ENCODE data around the gene FBXL5.

DNA sequence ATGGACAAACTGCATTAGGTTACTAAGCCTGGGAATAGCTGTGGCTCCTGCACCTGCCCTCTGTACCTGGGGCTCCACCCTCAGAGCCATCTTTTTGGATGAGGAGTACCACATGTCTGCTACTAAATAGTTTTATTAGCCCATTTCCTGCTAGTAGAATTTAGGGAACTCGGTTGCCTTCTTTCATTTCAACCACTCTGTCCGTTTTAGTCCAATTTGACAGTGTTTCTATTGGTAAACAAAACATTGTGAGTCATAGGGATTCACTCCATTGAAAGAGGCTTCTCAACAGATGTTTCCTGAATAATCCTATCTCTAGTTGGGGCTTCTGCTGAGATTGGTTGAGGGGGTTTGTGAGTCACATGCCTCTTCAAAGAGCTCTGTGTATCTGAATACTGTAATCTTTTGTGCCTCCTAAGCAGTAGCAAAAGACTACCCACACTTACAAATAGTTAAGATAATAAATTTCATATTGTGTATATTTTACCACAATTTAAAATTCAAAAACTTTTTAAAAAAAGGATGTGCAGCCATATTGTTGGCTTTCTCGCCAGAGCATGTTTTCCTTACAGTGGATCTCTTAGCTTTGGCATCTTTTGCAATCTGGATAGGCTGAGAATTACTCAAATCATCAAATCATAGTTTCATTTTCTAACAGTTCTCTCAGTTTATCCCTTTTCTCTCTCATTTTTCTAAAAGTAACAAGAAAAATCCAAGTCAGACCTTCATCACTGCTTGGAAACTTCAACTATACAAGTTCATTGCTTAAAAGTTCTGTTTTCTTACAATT lies 36.4 kb upstream of the FBXL5 start:
- no peak for TF ChIP-seq JUN (CRISPR knock-in tag; IDR thresholded peaks at IDR 0.05)
- TF ChIP-seq, protein P1, sequence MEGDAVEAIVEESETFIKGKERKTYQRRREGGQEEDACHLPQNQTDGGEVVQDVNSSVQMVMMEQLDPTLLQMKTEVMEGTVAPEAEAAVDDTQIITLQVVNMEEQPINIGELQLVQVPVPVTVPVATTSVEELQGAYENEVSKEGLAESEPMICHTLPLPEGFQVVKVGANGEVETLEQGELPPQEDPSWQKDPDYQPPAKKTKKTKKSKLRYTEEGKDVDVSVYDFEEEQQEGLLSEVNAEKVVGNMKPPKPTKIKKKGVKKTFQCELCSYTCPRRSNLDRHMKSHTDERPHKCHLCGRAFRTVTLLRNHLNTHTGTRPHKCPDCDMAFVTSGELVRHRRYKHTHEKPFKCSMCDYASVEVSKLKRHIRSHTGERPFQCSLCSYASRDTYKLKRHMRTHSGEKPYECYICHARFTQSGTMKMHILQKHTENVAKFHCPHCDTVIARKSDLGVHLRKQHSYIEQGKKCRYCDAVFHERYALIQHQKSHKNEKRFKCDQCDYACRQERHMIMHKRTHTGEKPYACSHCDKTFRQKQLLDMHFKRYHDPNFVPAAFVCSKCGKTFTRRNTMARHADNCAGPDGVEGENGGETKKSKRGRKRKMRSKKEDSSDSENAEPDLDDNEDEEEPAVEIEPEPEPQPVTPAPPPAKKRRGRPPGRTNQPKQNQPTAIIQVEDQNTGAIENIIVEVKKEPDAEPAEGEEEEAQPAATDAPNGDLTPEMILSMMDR (IDR thresholded peaks at IDR 0.05), result no peak
- TF ChIP-seq TCF7 (CRISPR knock-in tag; IDR thresholded peaks at IDR 0.05; ENCODE audit: low read depth), result no peak
- TF ChIP-seq, protein P2, sequence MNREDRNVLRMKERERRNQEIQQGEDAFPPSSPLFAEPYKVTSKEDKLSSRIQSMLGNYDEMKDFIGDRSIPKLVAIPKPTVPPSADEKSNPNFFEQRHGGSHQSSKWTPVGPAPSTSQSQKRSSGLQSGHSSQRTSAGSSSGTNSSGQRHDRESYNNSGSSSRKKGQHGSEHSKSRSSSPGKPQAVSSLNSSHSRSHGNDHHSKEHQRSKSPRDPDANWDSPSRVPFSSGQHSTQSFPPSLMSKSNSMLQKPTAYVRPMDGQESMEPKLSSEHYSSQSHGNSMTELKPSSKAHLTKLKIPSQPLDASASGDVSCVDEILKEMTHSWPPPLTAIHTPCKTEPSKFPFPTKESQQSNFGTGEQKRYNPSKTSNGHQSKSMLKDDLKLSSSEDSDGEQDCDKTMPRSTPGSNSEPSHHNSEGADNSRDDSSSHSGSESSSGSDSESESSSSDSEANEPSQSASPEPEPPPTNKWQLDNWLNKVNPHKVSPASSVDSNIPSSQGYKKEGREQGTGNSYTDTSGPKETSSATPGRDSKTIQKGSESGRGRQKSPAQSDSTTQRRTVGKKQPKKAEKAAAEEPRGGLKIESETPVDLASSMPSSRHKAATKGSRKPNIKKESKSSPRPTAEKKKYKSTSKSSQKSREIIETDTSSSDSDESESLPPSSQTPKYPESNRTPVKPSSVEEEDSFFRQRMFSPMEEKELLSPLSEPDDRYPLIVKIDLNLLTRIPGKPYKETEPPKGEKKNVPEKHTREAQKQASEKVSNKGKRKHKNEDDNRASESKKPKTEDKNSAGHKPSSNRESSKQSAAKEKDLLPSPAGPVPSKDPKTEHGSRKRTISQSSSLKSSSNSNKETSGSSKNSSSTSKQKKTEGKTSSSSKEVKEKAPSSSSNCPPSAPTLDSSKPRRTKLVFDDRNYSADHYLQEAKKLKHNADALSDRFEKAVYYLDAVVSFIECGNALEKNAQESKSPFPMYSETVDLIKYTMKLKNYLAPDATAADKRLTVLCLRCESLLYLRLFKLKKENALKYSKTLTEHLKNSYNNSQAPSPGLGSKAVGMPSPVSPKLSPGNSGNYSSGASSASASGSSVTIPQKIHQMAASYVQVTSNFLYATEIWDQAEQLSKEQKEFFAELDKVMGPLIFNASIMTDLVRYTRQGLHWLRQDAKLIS (CRISPR knock-in tag; IDR thresholded peaks at IDR 0.05; ENCODE audit: borderline replicate concordance), result no peak
- TF ChIP-seq FOXK1 (CRISPR knock-in tag; IDR thresholded peaks at IDR 0.05), result no peak
